ENCODE results near the gene MEIS1.

Gene MEIS1

GRCh38 chr2:66580166-66581049 is 145.5 kb downstream of the MEIS1 start:
- DNase-seq (ENCODE audit: low read depth in 2 of 2): no peak

- DNase-seq (ENCODE audit: low read depth in 2 of 2): no peak
Observed at GRCh38 chr2:66581339-66582103, 146.6 kb downstream of the MEIS1 start.

DNA sequence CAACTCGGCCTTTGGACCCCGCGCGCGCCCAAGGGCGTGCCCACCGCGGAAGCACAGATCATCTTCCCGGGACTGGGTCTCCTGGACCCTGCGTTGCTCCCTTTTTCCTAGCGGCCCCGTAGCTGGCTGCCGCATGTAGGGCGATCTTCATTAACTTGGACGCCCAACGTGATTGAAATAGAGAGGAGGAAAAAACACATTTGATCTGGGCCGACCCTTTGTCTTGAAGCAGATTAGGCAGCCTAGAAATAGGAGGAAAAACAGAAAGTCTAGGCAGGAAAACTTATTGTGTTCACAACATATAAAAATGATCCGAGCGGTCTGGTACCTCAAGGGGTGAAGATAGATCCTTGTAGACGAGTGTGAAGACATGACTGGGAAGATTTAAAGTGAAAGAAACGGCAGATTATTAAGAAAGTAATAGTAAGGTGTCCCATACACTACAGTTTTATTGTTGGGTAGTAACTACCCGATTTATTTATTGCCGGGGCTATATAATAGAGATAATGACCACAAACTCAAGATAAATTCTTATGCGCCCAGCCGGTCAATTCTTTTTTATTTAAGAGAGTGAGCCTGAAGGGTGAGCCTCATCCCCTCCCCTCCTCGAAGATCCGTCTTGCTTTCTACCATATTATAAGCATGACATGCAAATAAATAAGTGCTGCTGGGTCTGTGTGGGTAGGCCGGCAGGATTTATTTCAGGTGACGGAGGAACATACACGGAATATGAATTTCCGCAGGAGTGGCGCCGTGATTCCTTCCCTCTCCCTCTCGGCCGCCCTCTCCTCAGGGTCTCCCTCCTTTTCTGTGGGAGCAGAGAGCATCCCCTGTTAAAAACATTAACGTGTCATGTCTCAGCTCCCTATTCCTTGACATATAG is 147.4 kb downstream of the MEIS1 start:
- no peak for DNase-seq (ENCODE audit: low read depth in 2 of 2)

GRCh38 chr2:66582987-66583880 is 148.3 kb downstream of the MEIS1 start:
- no peak for DNase-seq (ENCODE audit: low read depth in 2 of 2)

DNA sequence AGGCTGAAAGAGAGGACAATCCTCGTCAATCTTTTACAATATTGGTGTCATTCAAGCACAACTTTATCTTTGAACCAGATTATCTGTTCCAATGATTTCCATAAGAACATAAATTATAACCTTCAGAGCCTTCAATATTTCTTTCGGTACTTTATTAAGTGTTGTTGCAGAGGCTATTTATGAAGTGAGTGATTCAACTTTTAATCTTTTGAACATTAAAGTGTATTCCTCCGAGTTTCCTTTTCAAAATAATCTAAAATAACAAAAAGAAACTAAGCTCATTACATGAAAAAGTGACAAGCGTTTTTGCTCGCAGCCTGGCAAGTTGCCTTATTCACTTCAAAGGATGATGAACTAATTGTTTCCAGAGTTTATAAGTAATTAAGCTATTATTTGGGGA is 149.0 kb downstream of the MEIS1 start:
- no peak for DNase-seq (ENCODE audit: low read depth in 2 of 2)

- no peak for DNase-seq (ENCODE audit: low read depth in 2 of 2)
Observed at GRCh38 chr2:66585587-66585986, 150.7 kb downstream of the MEIS1 start.

DNA sequence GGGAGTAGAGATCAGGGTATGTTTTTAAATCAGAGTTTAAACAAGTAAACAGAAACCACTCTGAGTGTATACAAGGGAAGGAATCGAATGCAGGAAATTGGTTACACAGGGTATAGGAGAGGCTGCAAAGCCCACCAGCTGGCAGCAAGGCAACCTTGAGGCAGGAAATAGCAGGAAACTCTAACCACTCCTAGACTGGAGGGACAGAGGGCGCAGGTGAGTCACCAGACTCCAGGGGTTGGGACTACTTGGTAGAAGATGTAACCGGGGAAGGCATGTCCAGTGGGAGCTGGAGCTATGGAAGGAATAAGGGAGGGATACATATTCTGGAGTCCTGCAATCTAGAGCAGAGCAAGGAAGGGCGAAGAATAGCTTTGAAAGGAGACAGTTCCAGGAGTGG is 152.3 kb downstream of the MEIS1 start:
- no peak for DNase-seq (ENCODE audit: low read depth in 2 of 2)

DNA sequence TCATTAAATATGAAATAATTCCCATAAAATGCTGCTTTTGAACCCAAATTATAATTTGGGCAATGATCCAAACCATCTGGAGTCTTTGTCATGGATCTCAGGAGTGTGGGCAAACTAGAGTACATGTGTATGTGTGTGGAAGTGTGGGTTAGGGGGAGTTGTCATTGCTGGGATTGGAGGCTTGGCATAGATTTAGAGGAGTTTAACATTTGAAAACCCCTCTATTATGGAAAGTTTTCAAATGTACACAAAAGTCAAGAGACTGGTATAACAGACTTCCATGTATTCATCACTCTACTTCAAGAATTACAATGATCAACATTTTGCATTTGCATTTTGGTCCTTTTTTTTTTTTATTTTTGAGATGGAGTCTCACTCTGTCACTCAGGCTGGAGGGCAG is 159.1 kb downstream of the MEIS1 start:
- no peak for DNase-seq (ENCODE audit: low read depth in 2 of 2)

GRCh38 chr2:66595556-66595955 is 160.6 kb downstream of the MEIS1 start:
- no peak for DNase-seq (ENCODE audit: low read depth in 2 of 2)

DNA sequence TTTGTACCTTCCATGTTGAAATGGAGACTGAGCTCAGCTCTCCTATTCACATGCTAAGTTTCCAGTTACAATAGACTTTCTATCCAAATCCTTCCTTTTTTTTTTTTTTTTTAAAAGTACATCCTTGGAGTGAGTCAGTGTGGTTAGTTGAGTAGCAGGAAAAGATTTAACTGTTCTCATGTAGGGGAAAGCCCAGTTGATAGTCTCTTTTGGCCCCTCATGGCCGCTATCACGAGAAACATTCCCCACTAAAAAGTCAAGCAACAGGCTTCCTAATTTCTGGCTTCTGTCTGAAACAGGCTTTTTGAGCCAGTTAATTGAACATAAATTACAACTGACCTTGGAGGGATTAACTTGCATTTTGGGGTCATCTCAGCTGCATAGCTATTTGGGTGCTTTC is 161.3 kb downstream of the MEIS1 start:
- DNase-seq (ENCODE audit: low read depth in 2 of 2): no peak

GRCh38 chr2:66601624-66602023 is 166.7 kb downstream of the MEIS1 start:
- peak in 1 of 2 experiments; percentile 26 for DNase-seq (ENCODE audit: low read depth in 2 of 2)

GRCh38 chr2:66602341-66602740 is 167.4 kb downstream of the MEIS1 start:
- no peak for DNase-seq (ENCODE audit: low read depth in 2 of 2)

DNA sequence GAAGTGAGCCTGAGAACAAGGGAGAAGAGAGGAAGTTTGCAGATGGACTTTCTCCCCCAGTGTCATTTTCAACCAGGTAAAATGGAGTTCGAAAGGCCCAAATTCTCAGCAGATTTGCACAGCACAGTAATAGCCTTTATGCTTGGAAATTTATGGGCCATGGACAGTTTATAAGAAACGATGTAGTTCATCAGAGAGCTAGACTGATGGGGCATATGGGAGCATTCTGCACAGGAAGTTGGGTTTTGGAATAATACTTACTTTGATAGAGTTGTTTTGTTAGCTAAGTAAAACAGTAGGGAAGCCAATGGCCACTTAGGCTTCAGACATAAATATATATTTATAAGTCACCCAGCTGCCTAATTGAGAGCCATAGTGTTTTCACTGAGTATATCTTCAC is 169.4 kb downstream of the MEIS1 start:
- DNase-seq (ENCODE audit: low read depth in 2 of 2): no peak

GRCh38 chr2:66604976-66605375 is 170.1 kb downstream of the MEIS1 start:
- DNase-seq (ENCODE audit: low read depth in 2 of 2): no peak

- DNase-seq (ENCODE audit: low read depth in 2 of 2): no peak
Observed at GRCh38 chr2:66607152-66607551, 172.2 kb downstream of the MEIS1 start.

Measured in fibroblast of skin of left biceps (primary cell).